ENCODE data around the gene FAS. TPM values are rescaled to one million over a fixed set of nuclear protein-coding genes. Genes with fewer than 3 reads are reported as not detected.

The FAS gene
- polyA plus RNA-seq, 1 experiment = 52.3 TPM

- ChIA-PET POLR2A (no interaction called here), CTCF (no interaction called here)
- TF ChIP-seq CTCF (IDR thresholded peaks at IDR 0.05; ENCODE audit: insufficient read depth, low read depth, low read length) = no peak
- DNase-seq (ENCODE audit: low read depth) = no peak
- no peaks in the 10 kb centered on the region for H3K36me3 ChIP-seq (ENCODE audit: control insufficient read depth, insufficient read depth, low read length)
- no peaks in the 10 kb centered on the region for H3K27me3 ChIP-seq (ENCODE audit: control insufficient read depth, insufficient read depth, low read length)
- H3K4me3 ChIP-seq (ENCODE audit: low read depth, low read length) = no peak overlapping the region
These were observed 28.3 kb upstream of the FAS start for GRCh38 chr10:88962336-88962735.

DNA sequence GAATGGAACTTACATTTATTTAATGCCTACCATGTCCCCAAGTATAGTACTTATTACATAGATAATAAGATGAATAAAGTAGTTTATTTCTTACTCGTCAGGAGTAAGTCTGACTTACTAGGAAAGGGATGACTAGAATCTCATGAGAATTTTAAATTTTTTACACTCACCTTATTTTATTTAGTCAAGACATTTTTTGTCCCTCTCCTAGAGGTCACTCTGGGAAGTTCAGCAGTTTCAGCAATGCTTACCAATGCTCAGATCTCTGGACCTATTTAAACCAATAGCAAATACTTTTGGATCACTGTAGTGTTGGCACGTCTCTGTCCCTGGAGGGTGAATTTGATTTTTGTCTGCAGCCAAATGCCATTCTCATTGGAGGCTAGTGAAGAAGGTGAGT is 27.3 kb upstream of the FAS start:
- no peak overlapping the region for H3K4me3 ChIP-seq (ENCODE audit: low read depth, low read length)
- no peak for TF ChIP-seq CTCF (IDR thresholded peaks at IDR 0.05; ENCODE audit: insufficient read depth, low read depth, low read length)
- POLR2A ChIA-PET = no interaction called here
- no peaks in the 10 kb centered on the region for H3K27me3 ChIP-seq (ENCODE audit: control insufficient read depth, insufficient read depth, low read length)
- H3K36me3 ChIP-seq (ENCODE audit: control insufficient read depth, insufficient read depth, low read length) = no peaks in the 10 kb centered on the region
- CTCF ChIA-PET = interaction anchor here (0.9 to 1.2 kb wide), 3 partner anchors 9 to 452 kb away, joined by 3 read pairs; no protein-coding TSS in a partner anchor
- DNase-seq (ENCODE audit: low read depth) = no peak

GRCh38 chr10:88964360-88964759 is 26.2 kb upstream of the FAS start:
- TF ChIP-seq CTCF (IDR thresholded peaks at IDR 0.05; ENCODE audit: insufficient read depth, low read depth, low read length) = no peak
- ChIA-PET CTCF (interaction anchor here (0.5 to 1.9 kb wide), 3 partner anchors 23 to 30 kb away, joined by 3 to 10 read pairs (median 6); no protein-coding TSS in a partner anchor), POLR2A (interaction anchor here (1.2 kb wide), 1 partner anchor 27 kb away, joined by 3 read pairs; no protein-coding TSS in a partner anchor)
- H3K36me3 ChIP-seq (ENCODE audit: control insufficient read depth, insufficient read depth, low read length) = no peaks in the 10 kb centered on the region
- no peaks in the 10 kb centered on the region for H3K27me3 ChIP-seq (ENCODE audit: control insufficient read depth, insufficient read depth, low read length)
- no peak for DNase-seq (ENCODE audit: low read depth)
- no peak overlapping the region for H3K4me3 ChIP-seq (ENCODE audit: low read depth, low read length)

- Histone ChIP-seq H3K36me3 (ENCODE audit: control insufficient read depth, insufficient read depth, low read length) (no peaks in the 10 kb centered on the region), H3K4me3 (ENCODE audit: low read depth, low read length) (no peak overlapping the region), H3K27me3 (ENCODE audit: control insufficient read depth, insufficient read depth, low read length) (no peaks in the 10 kb centered on the region)
- TF ChIP-seq CTCF (IDR thresholded peaks at IDR 0.05; ENCODE audit: insufficient read depth, low read depth, low read length) = no peak
- DNase-seq (ENCODE audit: low read depth) = no peak
- POLR2A ChIA-PET = interaction anchor here (1.2 kb wide), 1 partner anchor 27 kb away, joined by 3 read pairs; no protein-coding TSS in a partner anchor
- CTCF ChIA-PET = interaction anchor here (0.5 to 1.9 kb wide), 3 partner anchors 23 to 30 kb away, joined by 3 to 10 read pairs (median 6); no protein-coding TSS in a partner anchor
These were observed 25.7 kb upstream of the FAS start for GRCh38 chr10:88964869-88965415.

DNA sequence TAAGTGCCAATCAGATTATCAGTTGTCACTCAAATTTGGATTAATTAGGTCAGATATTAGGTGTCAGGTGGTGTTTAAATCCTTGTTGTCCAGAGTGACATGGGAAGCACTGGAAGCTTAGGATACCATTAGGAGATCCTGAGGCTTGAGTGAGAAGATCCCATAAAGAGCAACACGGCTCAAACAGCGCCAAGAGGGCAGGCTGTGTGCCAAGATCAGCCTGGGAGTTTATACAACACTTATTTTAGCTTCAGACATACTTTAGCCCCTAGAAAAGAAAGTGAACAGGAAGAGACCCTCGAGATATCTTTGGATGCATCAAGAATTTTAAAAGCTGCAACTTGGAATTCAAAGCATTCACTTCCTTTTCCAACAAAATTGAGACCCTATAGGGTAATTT is 23.8 kb upstream of the FAS start:
- Histone ChIP-seq H3K4me3 (ENCODE audit: low read depth, low read length) (no peak overlapping the region), H3K36me3 (ENCODE audit: control insufficient read depth, insufficient read depth, low read length) (no peaks in the 10 kb centered on the region), H3K27me3 (ENCODE audit: control insufficient read depth, insufficient read depth, low read length) (no peaks in the 10 kb centered on the region)
- no peak for TF ChIP-seq CTCF (IDR thresholded peaks at IDR 0.05; ENCODE audit: insufficient read depth, low read depth, low read length)
- CTCF ChIA-PET = no interaction called here
- POLR2A ChIA-PET = no interaction called here
- DNase-seq (ENCODE audit: low read depth) = no peak
